Measurements from ENCODE around the gene SLCO3A1.

GRCh38 chr15:91861223-91861622, 7.7 kb downstream of the SLCO3A1 start:
- TF ChIP-seq CTCF (IDR thresholded peaks at IDR 0.05) (no peak), POLR2A (IDR thresholded peaks at IDR 0.05) (no peak)
